CD4-positive, alpha-beta T cell treated with Interleukin-10 for 1 hour (primary cell): Measurements from ENCODE around the gene PRICKLE1.

Experiments
- DNase-seq: peaks from one replicate; pipeline ENCODE4 v3.0.0-alpha.2; 2020

Gene PRICKLE1

GRCh38 chr12:42486407-42486806, 103.1 kb downstream of the PRICKLE1 start:
- no peak for DNase-seq

DNA sequence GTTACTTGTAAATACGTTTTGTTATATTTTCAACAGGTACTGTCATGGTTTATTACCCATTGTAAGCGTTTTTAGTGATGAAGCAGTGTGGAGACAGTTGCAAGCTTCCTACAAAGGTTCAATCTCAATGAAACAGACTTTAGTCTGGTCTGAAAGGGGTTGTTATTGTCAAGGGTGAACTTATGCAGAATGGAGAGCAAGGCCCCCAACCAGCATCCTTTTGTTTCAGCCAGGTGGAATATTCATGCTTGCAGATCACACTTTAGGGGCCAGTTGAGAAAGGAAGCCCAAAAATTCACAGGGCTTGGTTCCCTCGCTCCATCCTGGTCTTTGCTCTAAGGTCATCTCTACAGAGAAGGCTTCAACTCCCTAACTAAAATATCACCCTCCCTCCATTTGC, 103.7 kb downstream of the PRICKLE1 start:
- no peak for DNase-seq

DNA sequence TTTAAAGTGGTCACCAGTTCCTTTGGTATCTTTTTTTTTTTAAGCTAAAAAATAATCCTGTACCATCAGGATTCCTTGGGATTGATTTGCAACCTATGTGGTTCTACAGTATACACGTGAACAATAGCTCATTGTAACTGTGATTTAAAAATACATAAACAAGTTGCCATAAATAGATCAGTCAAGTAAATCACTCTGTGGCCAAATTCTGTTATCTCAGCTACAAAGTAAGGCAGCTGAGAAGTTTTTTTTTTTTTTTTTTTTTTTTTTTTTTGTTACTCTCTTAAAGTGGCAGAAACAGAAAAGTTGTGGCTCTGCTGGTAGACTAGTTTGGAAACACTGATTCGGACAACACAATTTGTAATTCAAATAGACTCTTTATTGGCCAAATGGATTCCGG, 104.5 kb downstream of the PRICKLE1 start:
- DNase-seq: no peak

DNA sequence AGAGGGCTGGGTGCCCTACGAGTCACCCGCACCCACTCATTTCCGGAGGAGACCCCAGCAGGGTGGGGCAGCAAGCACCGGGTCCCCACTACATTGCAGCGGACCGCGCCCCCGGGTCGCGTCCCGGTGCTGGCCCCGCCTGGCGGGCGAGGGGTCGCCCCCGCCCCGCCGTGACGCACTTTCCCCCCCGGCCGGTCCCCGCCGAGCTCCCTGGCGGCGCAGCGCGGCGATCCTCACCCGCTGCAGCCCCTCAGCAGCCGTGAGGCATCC, 106.1 kb downstream of the PRICKLE1 start:
- no peak for DNase-seq

DNA sequence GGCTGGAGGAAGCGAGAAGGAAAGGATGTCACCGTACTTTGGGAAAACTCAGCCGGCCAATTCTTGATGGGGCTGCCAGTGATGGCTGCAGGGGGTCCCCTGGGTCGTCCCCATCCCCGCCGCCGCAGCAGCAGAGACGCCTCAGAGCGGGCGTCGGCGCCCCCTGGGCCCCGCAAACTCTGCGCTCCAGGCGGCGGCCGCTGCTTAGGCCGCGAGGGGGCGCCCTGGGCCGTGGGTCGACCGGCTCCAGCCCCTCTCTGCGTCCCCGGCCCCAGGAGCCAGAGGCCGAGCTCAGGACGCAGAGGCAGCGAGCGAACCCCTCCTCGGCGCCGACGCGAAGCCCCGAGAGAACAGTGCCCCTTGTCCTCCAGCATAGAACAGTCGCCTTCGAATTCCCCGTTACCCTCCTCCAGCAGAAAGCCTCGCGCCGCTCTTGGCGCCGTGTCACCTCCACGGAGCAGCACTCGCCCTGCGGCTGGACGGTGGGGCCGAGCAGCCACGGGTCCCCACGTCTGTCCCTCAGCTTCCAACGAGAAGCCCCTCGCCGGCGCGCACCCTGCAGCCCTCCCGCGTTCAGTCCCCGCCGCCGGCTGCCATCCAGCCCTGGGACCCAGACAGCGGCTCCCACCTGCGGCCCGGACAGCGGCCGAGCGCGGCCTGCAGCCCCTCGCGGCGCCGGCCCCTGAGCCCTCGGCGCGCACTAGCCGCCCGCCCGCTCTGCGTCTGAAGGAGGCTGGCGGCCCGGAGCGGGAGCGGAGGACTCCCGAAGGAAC, 106.6 kb downstream of the PRICKLE1 start:
- peak; percentile 26 for DNase-seq

GRCh38 chr12:42482041-42482747, 107.4 kb downstream of the PRICKLE1 start:
- no peak for DNase-seq

GRCh38 chr12:42481368-42481767, 108.2 kb downstream of the PRICKLE1 start:
- no peak for DNase-seq

- no peak for DNase-seq
These were observed 111.6 kb downstream of the PRICKLE1 start for GRCh38 chr12:42477941-42478340.

DNA sequence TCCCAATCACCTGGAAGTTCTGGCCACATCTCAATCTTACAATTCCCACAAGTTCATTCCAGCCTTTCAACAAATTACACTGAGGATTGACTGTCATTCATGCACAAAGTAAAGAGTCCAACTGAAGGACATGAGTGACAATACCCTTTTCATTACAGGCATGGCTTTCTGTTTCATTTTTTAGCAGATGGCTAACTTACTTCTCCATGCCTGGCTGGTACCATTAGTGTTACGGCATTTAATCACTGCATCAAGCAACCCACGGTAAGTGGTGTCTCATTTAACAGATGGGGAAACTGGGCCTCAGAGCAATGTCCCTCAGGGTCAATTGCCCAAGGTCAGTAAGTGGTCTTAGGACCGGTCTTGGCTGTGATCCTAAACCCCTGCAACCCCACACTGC, 114.4 kb downstream of the PRICKLE1 start:
- DNase-seq: no peak

DNA sequence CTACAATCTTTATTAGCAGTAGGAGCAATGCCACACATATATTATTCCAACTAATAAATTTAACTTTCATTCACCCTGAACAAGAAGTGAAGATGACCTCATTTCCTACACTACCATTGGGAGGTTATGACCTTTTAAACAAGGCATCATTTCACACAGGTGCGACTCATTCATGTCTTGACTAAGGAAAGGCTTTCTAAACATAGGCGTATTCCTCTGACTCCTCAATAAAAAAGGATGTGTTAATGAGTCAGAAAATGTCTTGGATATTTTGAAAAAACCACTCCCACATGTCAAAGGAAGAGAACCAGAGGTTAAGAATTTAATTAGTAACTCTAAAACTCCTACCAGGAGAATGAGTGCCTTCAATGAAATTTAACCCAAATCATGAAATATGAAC, 115.2 kb downstream of the PRICKLE1 start:
- no peak for DNase-seq

DNA sequence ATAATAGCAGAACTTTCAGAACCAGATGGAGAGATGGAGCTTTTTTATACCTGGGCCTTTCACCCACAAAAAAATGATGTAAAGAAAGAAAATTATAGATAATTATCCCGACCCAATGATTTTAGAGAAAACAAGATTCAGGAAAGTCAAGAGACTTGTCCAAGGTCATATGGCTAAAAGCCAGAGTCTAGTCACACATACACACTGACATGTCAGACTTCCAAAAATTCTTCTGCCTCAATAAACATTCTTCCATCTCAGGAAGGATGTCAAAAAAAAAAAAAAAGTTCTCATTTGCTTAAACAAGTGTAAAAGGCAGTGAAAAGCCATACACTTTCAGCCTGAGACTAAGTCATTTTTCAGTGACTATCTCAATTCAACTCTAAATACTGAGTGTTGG, 116.0 kb downstream of the PRICKLE1 start:
- no peak for DNase-seq

- DNase-seq: no peak
These were observed 116.4 kb downstream of the PRICKLE1 start for GRCh38 chr12:42473130-42473529.

- DNase-seq: no peak
These were observed 117.2 kb downstream of the PRICKLE1 start for GRCh38 chr12:42472376-42472775.

DNA sequence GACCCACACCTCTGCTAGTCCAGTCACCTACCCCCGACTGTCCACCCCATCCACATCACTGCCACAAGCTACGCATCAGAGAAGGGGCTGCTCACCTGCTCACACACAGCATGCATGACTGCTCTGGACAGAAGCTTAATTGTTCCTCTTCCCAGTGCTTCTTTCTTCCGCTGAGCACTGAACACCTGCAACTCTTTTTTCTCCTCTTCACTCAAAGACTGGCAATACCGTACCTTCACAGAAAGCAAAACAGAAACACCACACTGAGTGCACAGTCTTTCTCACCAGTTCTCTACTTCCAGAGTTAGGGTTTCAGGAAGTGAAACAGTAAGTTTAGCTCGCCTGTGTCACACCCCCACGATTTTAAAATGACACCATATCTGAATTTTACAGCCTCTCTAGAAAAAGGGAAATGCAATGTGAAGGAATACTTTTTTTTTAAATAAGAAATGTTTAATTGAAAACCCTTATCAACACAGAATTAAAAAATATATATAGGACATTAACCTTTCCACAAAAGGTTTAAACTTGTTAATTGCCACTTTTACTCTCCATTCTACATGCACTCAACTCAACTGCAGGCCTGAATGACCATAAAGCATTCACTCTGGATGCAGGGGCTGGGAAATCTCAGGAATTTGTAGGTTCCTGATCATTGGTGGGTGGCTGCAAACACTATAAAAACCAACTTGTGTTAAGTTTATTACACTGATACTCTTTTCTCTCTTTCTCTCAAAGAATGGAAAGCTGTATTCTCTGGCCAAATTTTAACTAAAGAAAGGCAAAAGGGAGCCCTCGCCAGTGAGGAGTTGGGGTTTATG, 120.0 kb downstream of the PRICKLE1 start:
- no peak for DNase-seq

DNA sequence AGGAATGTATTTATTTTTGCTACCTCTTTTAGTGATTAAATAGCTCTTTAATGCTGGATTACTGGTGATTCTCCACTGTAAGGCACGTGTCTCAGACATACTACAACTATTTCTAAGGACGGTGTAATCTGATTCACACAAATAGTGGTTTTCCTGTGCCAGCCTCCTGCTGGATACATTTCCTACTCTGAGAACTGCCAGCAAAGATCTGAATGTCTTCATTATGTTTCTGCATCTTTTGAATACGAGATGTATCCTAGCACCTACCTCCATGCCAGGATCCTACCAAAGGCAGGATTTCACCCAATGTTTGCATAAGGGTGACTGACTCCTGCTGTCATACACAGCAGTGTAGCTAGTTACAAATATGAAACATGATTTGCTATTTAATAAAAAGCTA, 120.6 kb downstream of the PRICKLE1 start:
- no peak for DNase-seq

GRCh38 chr12:42468341-42468821, 121.2 kb downstream of the PRICKLE1 start:
- DNase-seq: no peak

- no peak for DNase-seq
These were observed 125.9 kb downstream of the PRICKLE1 start for GRCh38 chr12:42463671-42464070.

DNA sequence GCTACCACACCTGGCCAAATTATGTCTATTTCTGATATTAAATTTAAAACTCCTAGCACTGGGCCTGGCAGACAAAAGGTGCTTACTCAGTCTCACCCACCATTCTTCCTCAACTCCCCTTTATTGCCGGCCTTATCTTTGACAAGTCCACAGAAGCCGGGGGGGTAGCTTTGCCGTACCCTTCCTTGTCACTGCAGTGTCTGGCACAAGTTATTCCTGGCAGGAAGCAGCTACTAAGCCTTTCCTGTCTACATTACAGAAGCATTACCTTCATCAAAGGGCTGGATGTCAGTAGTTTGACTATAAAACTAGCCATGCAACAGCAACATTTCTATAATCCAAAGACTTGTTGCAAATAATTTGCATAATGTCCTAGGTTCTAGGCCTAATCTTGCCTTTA, 127.1 kb downstream of the PRICKLE1 start:
- no peak for DNase-seq

DNA sequence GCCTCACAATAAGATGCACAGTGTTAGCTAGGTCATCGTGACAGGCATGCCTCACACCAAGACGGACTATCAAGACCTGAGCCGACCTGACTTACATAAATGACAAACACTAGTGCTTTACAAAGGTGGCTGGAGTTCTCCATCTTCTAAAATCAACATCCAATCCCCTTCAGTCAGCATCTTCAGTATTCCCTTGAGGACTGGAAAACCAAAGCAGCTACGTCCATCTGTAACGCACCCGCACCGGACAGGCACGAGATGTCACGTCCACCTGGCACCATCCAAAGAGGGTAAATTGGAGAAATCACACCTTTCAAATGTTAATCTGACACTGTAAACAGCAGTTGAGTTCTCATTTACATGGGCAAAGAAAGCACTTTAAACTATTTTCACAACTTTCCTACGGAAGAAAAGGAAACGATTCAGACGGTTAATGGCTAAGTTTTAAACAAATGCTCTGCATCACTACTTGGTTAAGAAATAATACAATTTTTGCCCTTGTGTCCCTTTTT, 130.2 kb downstream of the PRICKLE1 start:
- DNase-seq: no peak

GRCh38 chr12:42458575-42458974, 131.0 kb downstream of the PRICKLE1 start:
- no peak for DNase-seq

GRCh38 chr12:42450248-42450647, 139.3 kb downstream of the PRICKLE1 start:
- DNase-seq: no peak

DNA sequence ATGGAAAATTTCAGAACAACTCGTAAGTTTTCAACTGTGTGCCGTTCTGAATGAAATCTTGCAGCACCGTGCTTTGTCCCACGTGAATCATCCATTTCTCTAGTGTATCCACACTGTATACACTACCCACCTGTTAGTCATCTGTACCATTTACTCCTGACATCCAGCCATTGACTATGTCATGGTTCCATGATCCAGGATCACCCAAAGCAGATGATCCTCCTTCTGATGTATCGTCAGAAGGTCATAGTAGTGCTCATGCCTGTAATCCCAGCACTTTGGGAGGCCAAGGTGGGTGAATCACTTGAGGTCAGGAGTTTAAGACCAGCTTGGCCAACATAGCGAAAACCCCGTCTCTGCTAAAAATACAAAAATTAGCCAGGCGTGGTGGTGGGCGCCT, 140.7 kb downstream of the PRICKLE1 start:
- no peak for DNase-seq

- no peak for DNase-seq
These were observed 142.2 kb downstream of the PRICKLE1 start for GRCh38 chr12:42447371-42447786.

DNA sequence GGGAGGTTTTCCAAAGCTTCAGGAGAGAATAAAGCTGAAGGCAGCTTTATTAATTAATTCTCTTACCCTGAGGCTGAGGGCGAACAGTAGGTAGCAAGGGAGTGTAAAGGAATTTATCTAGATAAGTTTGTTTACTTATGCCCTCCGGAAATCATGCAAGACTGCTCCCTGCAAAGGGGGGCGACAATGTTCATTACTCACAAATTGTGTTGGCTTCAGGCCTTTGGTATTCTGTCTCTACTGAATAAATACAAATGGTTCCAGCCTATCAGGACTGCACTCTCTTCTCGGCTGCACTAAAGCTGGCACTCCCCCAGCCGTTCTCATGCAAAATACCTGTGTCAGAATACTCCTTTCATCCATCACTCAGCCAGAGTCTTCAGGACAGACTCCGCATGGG, 142.8 kb downstream of the PRICKLE1 start:
- DNase-seq: no peak
